ENCODE results near the gene ACVRL1.

The ACVRL1 gene

DNA sequence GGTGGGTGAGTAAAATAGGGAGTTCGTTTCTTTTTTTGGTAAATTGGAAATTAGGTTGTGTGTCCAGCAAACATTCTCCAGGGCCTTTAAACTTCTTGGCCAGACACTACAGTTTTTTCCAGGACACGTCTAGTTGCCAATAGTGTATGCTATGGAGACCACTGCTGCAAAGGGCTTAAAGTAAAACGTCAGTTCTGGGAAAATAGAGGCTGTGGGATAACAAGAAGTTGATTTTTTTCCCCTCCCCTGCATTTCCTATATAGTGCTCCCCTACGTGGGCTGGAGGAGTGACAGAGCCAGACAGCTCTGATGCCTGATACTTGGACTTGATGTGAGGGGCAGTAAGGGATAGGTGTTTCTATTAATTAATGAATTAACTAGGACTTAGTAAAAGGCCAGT, 46.6 kb downstream of the ACVRL1 start:
- peaks cover 20% of the 10 kb centered on the region for H3K79me1 ChIP-seq (ENCODE audit: low read length)
- H2BK120ac ChIP-seq (ENCODE audit: low read depth, low read length) = no peak overlapping the region
- H2AK5ac ChIP-seq (ENCODE audit: low read length) = no peak overlapping the region
- no peaks in the 10 kb centered on the region for H3K36me3 ChIP-seq (ENCODE audit: control insufficient read depth, insufficient read depth, low read length)
- no peak overlapping the region for H3K4ac ChIP-seq (ENCODE audit: low read depth, low read length)
- H3K4me3 ChIP-seq (ENCODE audit: low read length) = no peak overlapping the region
- no peak overlapping the region for H4K5ac ChIP-seq (ENCODE audit: low read length)
- peaks cover 9% of the 10 kb centered on the region for H3K27me3 ChIP-seq (ENCODE audit: insufficient read depth, low read length, poor library complexity)
- H3K4me1 ChIP-seq (ENCODE audit: control insufficient read depth, low read depth, low read length) = peaks cover 6% of the 10 kb centered on the region
- no peak overlapping the region for H3K23ac ChIP-seq (ENCODE audit: low read length)
- no peak overlapping the region for H2BK15ac ChIP-seq (replicated peaks; ENCODE audit: low read depth)
- no peak overlapping the region for H3K56ac ChIP-seq (ENCODE audit: low read length)
- WGBS (ENCODE audit: extremely low coverage, insufficient coverage, low lambda C conversion rate) = no CpG with 5 or more reads among the region's 4 CpGs
- H4K8ac ChIP-seq (ENCODE audit: low read depth, low read length) = no peak overlapping the region
- H3K79me2 ChIP-seq (ENCODE audit: control insufficient read depth, insufficient read depth, low read length) = peaks cover 27% of the 10 kb centered on the region
- H3K9ac ChIP-seq (ENCODE audit: low read length) = no peak overlapping the region
- no peak overlapping the region for H3K27ac ChIP-seq (ENCODE audit: low read depth, low read length)
- H3K4me2 ChIP-seq (ENCODE audit: low read length) = no peak overlapping the region
- no peak for DNase-seq
- no peak overlapping the region for H3K18ac ChIP-seq (ENCODE audit: low read length)
- H2BK5ac ChIP-seq (ENCODE audit: low read length) = no peak overlapping the region

DNA sequence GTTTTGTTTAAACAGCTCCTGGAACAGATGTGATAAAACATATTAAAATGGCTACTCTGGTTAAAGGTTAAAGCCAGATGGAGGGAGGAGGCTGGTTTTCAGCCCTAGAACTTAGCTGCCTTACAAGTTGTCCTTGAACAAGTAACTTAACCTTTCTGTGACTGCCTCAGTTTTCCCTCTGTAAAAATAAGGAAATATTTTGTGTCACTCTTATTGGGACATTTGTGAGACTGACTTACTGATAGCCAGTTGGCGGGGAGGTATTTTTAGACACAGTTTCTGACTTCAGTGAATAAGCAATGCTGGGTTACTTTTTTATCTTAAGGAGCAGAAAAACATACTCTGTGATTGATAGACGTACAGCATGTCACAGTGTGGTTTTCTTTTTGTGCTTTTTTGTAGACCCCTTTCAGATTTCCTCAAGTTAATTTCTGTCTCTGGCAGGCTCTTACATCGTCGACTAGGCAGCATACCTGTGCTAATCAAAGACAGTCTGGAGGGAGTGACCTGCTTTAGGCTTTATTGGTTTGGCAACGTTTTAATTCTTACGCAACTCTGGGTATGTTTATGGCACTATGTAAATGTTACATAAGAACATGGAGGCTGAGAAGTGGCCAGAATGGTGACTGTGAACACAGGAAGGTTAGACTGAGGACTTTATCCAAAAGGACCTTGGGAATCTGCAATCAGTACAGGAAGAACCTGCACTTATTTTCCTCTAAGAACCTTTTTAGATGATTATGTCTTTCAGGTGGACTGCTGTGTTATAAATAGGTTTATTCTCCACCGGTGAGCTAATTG, 47.5 kb downstream of the ACVRL1 start:
- Histone ChIP-seq H3K56ac (ENCODE audit: low read length) (no peak overlapping the region), H3K4me2 (ENCODE audit: low read length) (no peak overlapping the region), H3K4me1 (ENCODE audit: control insufficient read depth, low read depth, low read length) (peaks cover 6% of the 10 kb centered on the region), H4K5ac (ENCODE audit: low read length) (no peak overlapping the region), H3K4me3 (ENCODE audit: low read length) (no peak overlapping the region), H2BK120ac (ENCODE audit: low read depth, low read length) (no peak overlapping the region), H3K9ac (ENCODE audit: low read length) (no peak overlapping the region), H3K36me3 (ENCODE audit: control insufficient read depth, insufficient read depth, low read length) (no peaks in the 10 kb centered on the region), H3K79me1 (ENCODE audit: low read length) (peaks cover 25% of the 10 kb centered on the region), H3K79me2 (ENCODE audit: control insufficient read depth, insufficient read depth, low read length) (peaks cover 27% of the 10 kb centered on the region), H4K8ac (ENCODE audit: low read depth, low read length) (no peak overlapping the region), H3K18ac (ENCODE audit: low read length) (no peak overlapping the region), H2BK15ac (replicated peaks; ENCODE audit: low read depth) (no peak overlapping the region), H3K27me3 (ENCODE audit: insufficient read depth, low read length, poor library complexity) (peaks cover 4% of the 10 kb centered on the region), H3K4ac (ENCODE audit: low read depth, low read length) (no peak overlapping the region), H3K23ac (ENCODE audit: low read length) (no peak overlapping the region), H3K27ac (ENCODE audit: low read depth, low read length) (no peak overlapping the region), H2AK5ac (ENCODE audit: low read length) (no peak overlapping the region), H2BK5ac (ENCODE audit: low read length) (no peak overlapping the region)
- no peak for DNase-seq
- WGBS (ENCODE audit: extremely low coverage, insufficient coverage, low lambda C conversion rate) = no CpG with 5 or more reads among the region's 7 CpGs

DNA sequence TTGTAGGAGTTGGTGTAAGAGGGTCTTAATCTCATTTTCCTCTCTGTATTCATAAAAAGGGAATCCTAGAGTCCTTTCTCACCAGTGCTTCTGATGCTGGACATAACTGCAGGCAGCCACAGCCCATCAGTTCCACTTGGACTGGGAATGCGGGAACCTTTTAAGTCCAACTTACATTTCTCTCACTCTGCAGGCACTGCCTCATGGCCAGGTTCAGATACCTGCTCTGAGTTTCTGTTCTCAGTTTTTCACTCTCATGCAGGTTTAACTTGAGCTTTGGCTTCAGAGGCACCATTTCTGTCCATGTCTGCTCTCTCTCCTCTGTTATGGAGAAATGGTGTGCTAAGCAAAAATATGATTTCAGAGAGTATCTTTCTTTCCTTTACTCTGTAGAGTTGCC, 48.4 kb downstream of the ACVRL1 start:
- Histone ChIP-seq H2AK5ac (ENCODE audit: low read length) (no peak overlapping the region), H3K4me1 (ENCODE audit: control insufficient read depth, low read depth, low read length) (peaks cover 6% of the 10 kb centered on the region), H4K5ac (ENCODE audit: low read length) (no peak overlapping the region), H3K27ac (ENCODE audit: low read depth, low read length) (no peak overlapping the region), H3K27me3 (ENCODE audit: insufficient read depth, low read length, poor library complexity) (no peaks in the 10 kb centered on the region), H3K79me2 (ENCODE audit: control insufficient read depth, insufficient read depth, low read length) (peaks cover 27% of the 10 kb centered on the region), H3K4me3 (ENCODE audit: low read length) (no peak overlapping the region), H2BK5ac (ENCODE audit: low read length) (no peak overlapping the region), H3K9ac (ENCODE audit: low read length) (no peak overlapping the region), H3K23ac (ENCODE audit: low read length) (no peak overlapping the region), H2BK15ac (replicated peaks; ENCODE audit: low read depth) (no peak overlapping the region), H3K4ac (ENCODE audit: low read depth, low read length) (no peak overlapping the region), H4K8ac (ENCODE audit: low read depth, low read length) (no peak overlapping the region), H3K18ac (ENCODE audit: low read length) (no peak overlapping the region), H3K36me3 (ENCODE audit: control insufficient read depth, insufficient read depth, low read length) (no peaks in the 10 kb centered on the region), H3K79me1 (ENCODE audit: low read length) (peaks cover 25% of the 10 kb centered on the region), H3K56ac (ENCODE audit: low read length) (no peak overlapping the region), H3K4me2 (ENCODE audit: low read length) (no peak overlapping the region), H2BK120ac (ENCODE audit: low read depth, low read length) (no peak overlapping the region)
- no peak for DNase-seq
- WGBS (ENCODE audit: extremely low coverage, insufficient coverage, low lambda C conversion rate) = no CpG with 5 or more reads among the region's 1 CpG

DNA sequence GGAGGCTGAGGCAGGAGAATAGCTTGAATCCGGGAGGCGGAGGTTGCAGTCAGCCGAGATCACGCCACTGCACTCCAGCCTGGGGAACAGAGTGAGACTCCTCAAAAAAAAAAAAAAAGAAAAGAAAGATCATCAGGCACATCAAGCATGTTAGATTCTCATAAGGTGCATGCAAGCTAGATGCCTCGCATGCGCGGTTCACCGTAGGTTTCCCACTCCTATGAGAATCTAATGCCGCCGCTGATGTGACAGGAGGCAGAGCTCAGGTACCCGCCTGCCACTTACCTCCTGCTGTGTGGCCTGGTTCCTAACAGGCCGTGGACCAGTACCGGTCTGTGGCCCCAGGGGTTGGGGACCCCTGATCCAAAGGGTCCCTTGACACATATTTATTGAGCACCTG, 51.2 kb downstream of the ACVRL1 start:
- DNase-seq = no peak
- no peak overlapping the region for H2BK5ac ChIP-seq (ENCODE audit: low read length)
- H2BK15ac ChIP-seq (replicated peaks; ENCODE audit: low read depth) = no peak overlapping the region
- H3K4ac ChIP-seq (ENCODE audit: low read depth, low read length) = no peak overlapping the region
- H3K4me3 ChIP-seq (ENCODE audit: low read length) = no peak overlapping the region
- H3K56ac ChIP-seq (ENCODE audit: low read length) = no peak overlapping the region
- no peak overlapping the region for H3K4me2 ChIP-seq (ENCODE audit: low read length)
- H3K79me1 ChIP-seq (ENCODE audit: low read length) = peaks cover 30% of the 10 kb centered on the region
- H3K36me3 ChIP-seq (ENCODE audit: control insufficient read depth, insufficient read depth, low read length) = no peaks in the 10 kb centered on the region
- H3K18ac ChIP-seq (ENCODE audit: low read length) = no peak overlapping the region
- H4K8ac ChIP-seq (ENCODE audit: low read depth, low read length) = no peak overlapping the region
- peaks cover 22% of the 10 kb centered on the region for H3K79me2 ChIP-seq (ENCODE audit: control insufficient read depth, insufficient read depth, low read length)
- H2BK120ac ChIP-seq (ENCODE audit: low read depth, low read length) = no peak overlapping the region
- H4K5ac ChIP-seq (ENCODE audit: low read length) = no peak overlapping the region
- H3K27me3 ChIP-seq (ENCODE audit: insufficient read depth, low read length, poor library complexity) = no peaks in the 10 kb centered on the region
- H3K9ac ChIP-seq (ENCODE audit: low read length) = no peak overlapping the region
- no peak overlapping the region for H3K27ac ChIP-seq (ENCODE audit: low read depth, low read length)
- H3K4me1 ChIP-seq (ENCODE audit: control insufficient read depth, low read depth, low read length) = peaks cover 2% of the 10 kb centered on the region
- H2AK5ac ChIP-seq (ENCODE audit: low read length) = no peak overlapping the region
- no CpG with 5 or more reads among the region's 13 CpGs for WGBS (ENCODE audit: extremely low coverage, insufficient coverage, low lambda C conversion rate)
- H3K23ac ChIP-seq (ENCODE audit: low read length) = no peak overlapping the region

- Histone ChIP-seq H3K36me3 (ENCODE audit: control insufficient read depth, insufficient read depth, low read length) (no peaks in the 10 kb centered on the region), H2BK15ac (replicated peaks; ENCODE audit: low read depth) (no peak overlapping the region), H3K4me1 (ENCODE audit: control insufficient read depth, low read depth, low read length) (peaks cover 2% of the 10 kb centered on the region)
Observed at GRCh38 chr12:51959211-51959610, 51.9 kb downstream of the ACVRL1 start.

DNA sequence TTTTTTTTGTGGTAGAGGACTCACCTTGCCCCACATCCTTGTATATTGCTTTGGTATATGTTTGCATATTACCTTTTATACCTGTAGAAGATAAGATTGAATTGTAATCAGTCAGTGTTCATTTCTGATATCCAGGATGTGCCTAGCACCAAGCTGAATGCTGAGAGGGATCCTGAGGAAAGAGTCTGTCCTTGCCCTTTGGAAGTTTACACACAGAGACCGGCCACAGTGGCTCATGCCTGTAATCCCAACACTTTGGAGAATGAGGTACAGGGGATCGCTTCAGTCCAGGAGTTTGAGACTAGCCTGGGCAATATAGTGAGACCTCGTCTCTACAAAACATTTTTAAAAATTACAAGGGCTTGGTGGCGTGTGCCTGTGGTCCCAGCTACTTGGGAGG, 52.6 kb downstream of the ACVRL1 start:
- Histone ChIP-seq H2BK15ac (replicated peaks; ENCODE audit: low read depth) (no peak overlapping the region), H3K23ac (ENCODE audit: low read length) (no peak overlapping the region), H2AK5ac (ENCODE audit: low read length) (no peak overlapping the region), H3K4me1 (ENCODE audit: control insufficient read depth, low read depth, low read length) (peaks cover under 1% of the 10 kb centered on the region), H3K4ac (ENCODE audit: low read depth, low read length) (no peak overlapping the region), H3K18ac (ENCODE audit: low read length) (no peak overlapping the region), H3K36me3 (ENCODE audit: control insufficient read depth, insufficient read depth, low read length) (no peaks in the 10 kb centered on the region), H3K4me2 (ENCODE audit: low read length) (no peak overlapping the region), H3K4me3 (ENCODE audit: low read length) (no peak overlapping the region), H3K79me1 (ENCODE audit: low read length) (peaks cover 27% of the 10 kb centered on the region), H3K56ac (ENCODE audit: low read length) (no peak overlapping the region), H2BK120ac (ENCODE audit: low read depth, low read length) (no peak overlapping the region), H3K27me3 (ENCODE audit: insufficient read depth, low read length, poor library complexity) (no peaks in the 10 kb centered on the region), H2BK5ac (ENCODE audit: low read length) (no peak overlapping the region), H3K79me2 (ENCODE audit: control insufficient read depth, insufficient read depth, low read length) (peaks cover 13% of the 10 kb centered on the region), H4K5ac (ENCODE audit: low read length) (no peak overlapping the region), H4K8ac (ENCODE audit: low read depth, low read length) (no peak overlapping the region), H3K9ac (ENCODE audit: low read length) (no peak overlapping the region), H3K27ac (ENCODE audit: low read depth, low read length) (no peak overlapping the region)
- WGBS (ENCODE audit: extremely low coverage, insufficient coverage, low lambda C conversion rate) = no CpG with 5 or more reads among the region's 4 CpGs
- DNase-seq = no peak

More at GRCh38 chr12:51959211-51959610, 51.9 kb downstream of the ACVRL1 start:
- Histone ChIP-seq H3K79me1 (ENCODE audit: low read length) (peaks cover 28% of the 10 kb centered on the region), H2AK5ac (ENCODE audit: low read length) (no peak overlapping the region), H4K5ac (ENCODE audit: low read length) (no peak overlapping the region), H3K27ac (ENCODE audit: low read depth, low read length) (no peak overlapping the region), H2BK120ac (ENCODE audit: low read depth, low read length) (no peak overlapping the region), H3K27me3 (ENCODE audit: insufficient read depth, low read length, poor library complexity) (no peaks in the 10 kb centered on the region), H3K4me3 (ENCODE audit: low read length) (no peak overlapping the region), H3K4me2 (ENCODE audit: low read length) (no peak overlapping the region), H3K23ac (ENCODE audit: low read length) (no peak overlapping the region), H3K4ac (ENCODE audit: low read depth, low read length) (no peak overlapping the region), H3K18ac (ENCODE audit: low read length) (no peak overlapping the region), H3K56ac (ENCODE audit: low read length) (no peak overlapping the region), H2BK5ac (ENCODE audit: low read length) (no peak overlapping the region), H3K79me2 (ENCODE audit: control insufficient read depth, insufficient read depth, low read length) (peaks cover 17% of the 10 kb centered on the region), H4K8ac (ENCODE audit: low read depth, low read length) (no peak overlapping the region), H3K9ac (ENCODE audit: low read length) (no peak overlapping the region)
- no peak for DNase-seq
- no CpG with 5 or more reads among the region's 3 CpGs for WGBS (ENCODE audit: extremely low coverage, insufficient coverage, low lambda C conversion rate)

Data from mesendoderm (in vitro differentiated cells).